B cell (primary cell): ENCODE data around the gene ZCCHC2. TPM values are rescaled to one million over a fixed set of nuclear protein-coding genes. Genes with fewer than 3 reads are reported as not detected.
A peak's percentile ranks its signal among the peaks of the same experiment; 100 is the strongest.

Experiments
- ATAC-seq: fragments of 200-7000 bp; cut with Tn5 transposase; one replicate; pipeline ENCODE4 v1.10.0; 2021; ENCODE audit warnings: low read depth, mild to moderate bottlenecking, moderate number of reproducible peaks, moderate library complexity
- CTCF ChIA-PET: fragments of 350-600 bp; sonication (Branson Sonifier 250); formaldehyde crosslinking; loops from one replicate; lab custom pipeline; 2021; ENCODE audit warnings: antibody characterized with exemption, inconsistent platforms; lab: Charles Lee
- POLR2A ChIA-PET: fragments of 350-600 bp; sonication (Branson Sonifier 250); formaldehyde crosslinking; loops from one replicate; lab custom pipeline; 2021; ENCODE audit warnings: antibody characterized with exemption; lab: Charles Lee
- DNase-seq: peaks from one replicate; pipeline ENCODE4 v3.0.0; 2013
- H2AFZ ChIP-seq: 2 replicates; pipeline ENCODE4 v1.6.1; 2012; ENCODE audit warnings: mild to moderate bottlenecking, low read depth, low read length; ENCODE audit not compliant: insufficient read depth, poor library complexity, severe bottlenecking
- H3K27ac ChIP-seq, 2 donors: 1 replicate in 1 of 2; 2 replicates in 1 of 2; pipeline ENCODE4 v1.5.1; 2012 to 2013; ENCODE audit warnings: low read length in 2 of 2, mild to moderate bottlenecking in 2 of 2, moderate library complexity in 1 of 2
- H3K27me3 ChIP-seq, 4 experiments: fragments of 200-600 bp in 1 of 4; sonication (generic) in 1 of 4; replicated peaks in 1 of 4; 1 replicate in 2 of 4; 2 replicates in 2 of 4; pipeline versions ENCODE4 v1.6.1 to v1.7.0; 2013 to 2016; ENCODE audit warnings: low read length in 3 of 4, mild to moderate bottlenecking in 2 of 4, mixed read lengths in 1 of 4, moderate library complexity in 1 of 4; ENCODE audit not compliant: insufficient read depth in 4 of 4, control insufficient read depth in 3 of 4; ENCODE audit errors: control extremely low read depth in 1 of 4
- H3K36me3 ChIP-seq, 2 experiments: replicated peaks in 1 of 2; 1 replicate in 1 of 2; 2 replicates in 1 of 2; pipeline versions ENCODE4 v1.6.1 to v1.7.1; 2013; ENCODE audit warnings: low read length in 1 of 2; ENCODE audit not compliant: insufficient read depth in 2 of 2, control insufficient read depth in 1 of 2; ENCODE audit errors: control extremely low read depth in 1 of 2, extremely low read depth in 1 of 2
- H3K4me1 ChIP-seq, 2 donors: fragments of 200-600 bp in 1 of 2; sonication (generic) in 1 of 2; 1 replicate in 1 of 2; 2 replicates in 1 of 2; pipeline versions ENCODE4 v1.5.1 to v1.6.1; 2013 to 2017; ENCODE audit warnings: low read length in 2 of 2; ENCODE audit not compliant: control insufficient read depth in 2 of 2, insufficient read depth in 2 of 2
- H3K4me2 ChIP-seq: replicated peaks from 2 replicates; pipeline ENCODE3; 2012; ENCODE audit warnings: mild to moderate bottlenecking, low read depth, low read length; ENCODE audit not compliant: poor library complexity, severe bottlenecking
- H3K4me3 ChIP-seq, 5 experiments: fragments of 200-600 bp in 1 of 5; sonication (generic) in 1 of 5; 1 replicate in 3 of 5; 2 replicates in 2 of 5; pipeline versions ENCODE4 v1.5.1 to v1.7.0; 2011 to 2016; ENCODE audit warnings: low read length in 4 of 5, mild to moderate bottlenecking in 4 of 5, low read depth in 2 of 5, control low read depth in 1 of 5, moderate library complexity in 1 of 5; ENCODE audit not compliant: insufficient read depth in 1 of 5; ENCODE audit errors: control extremely low read depth in 1 of 5, extremely low read depth in 1 of 5
- H3K79me2 ChIP-seq: fragments of 200-600 bp; sonication (generic); one replicate; pipeline ENCODE4 v1.6.0; 2016; ENCODE audit warnings: low read length; ENCODE audit not compliant: control insufficient read depth, insufficient read depth
- H3K9ac ChIP-seq: fragments of 200-600 bp; sonication (generic); 2 replicates; pipeline ENCODE4 v1.6.1; 2017; ENCODE audit warnings: mild to moderate bottlenecking, low read length, moderate library complexity
- H3K9me3 ChIP-seq, 3 donors: one replicate each; pipeline versions ENCODE4 v1.6.1 to v1.7.1; 2013; ENCODE audit warnings: low read length in 2 of 3; ENCODE audit not compliant: control insufficient read depth in 2 of 3, insufficient read depth in 1 of 3; ENCODE audit errors: control extremely low read depth in 1 of 3
- H4K20me1 ChIP-seq: 2 replicates; pipeline ENCODE4 v1.6.0; 2012; ENCODE audit warnings: mild to moderate bottlenecking, low read length; ENCODE audit not compliant: insufficient read depth, control insufficient read depth, poor library complexity, severe bottlenecking
- H3K27ac Mint-ChIP-seq: one replicate; pipeline ENCODE4 v1.8.0; 2021; ENCODE audit warnings: mixed read lengths
- H3K27me3 Mint-ChIP-seq: one replicate; pipeline ENCODE4 v1.8.0; 2021; ENCODE audit warnings: mixed read lengths
- H3K4me1 Mint-ChIP-seq: one replicate; pipeline ENCODE4 v1.8.0; 2021; ENCODE audit warnings: mixed read lengths
- H3K4me3 Mint-ChIP-seq: one replicate; pipeline ENCODE4 v1.8.0; 2021; ENCODE audit warnings: mixed read lengths
- H3K9me3 Mint-ChIP-seq: one replicate; pipeline ENCODE4 v1.8.0; 2022; ENCODE audit warnings: mixed read lengths; ENCODE audit not compliant: insufficient read depth
- CTCF ChIP-seq: fragments of 200-600 bp; IDR thresholded peaks from one replicate; pipeline ENCODE4 v1.8.0; 2022; ENCODE audit warnings: antibody characterized with exemption, mild to moderate bottlenecking
- EZH2 ChIP-seq: IDR thresholded peaks from 2 replicates; pipeline ENCODE4 v1.6.1; 2012; ENCODE audit warnings: borderline replicate concordance, low read depth, mild to moderate bottlenecking, moderate library complexity, low read length; ENCODE audit not compliant: insufficient read depth, poor library complexity, severe bottlenecking
- WGBS: methylation state at CpG from one replicate; pipeline ENCODE4 v1.1.5; 2013; ENCODE audit warnings: missing lambda C conversion rate; ENCODE audit not compliant: insufficient coverage; 5-methylcytosine and 5-hydroxymethylcytosine counted together
- intact Hi-C: fragments of 100-400 bp; cut with micrococcal nuclease; formaldehyde crosslinking; loops from one replicate; pipeline ENCODE4 v1.10.0; 2022
- polyA plus RNA-seq: library from polyadenylated mRNA; depleted of rRNA; stranded (reverse); fragments of >200 nt; gene quantifications from 2 replicates; pipeline ENCODE4 v1.2.3, GENCODE V29; 2012
- total RNA-seq, 2 donors: library from RNA; stranded (reverse); fragments of 120-200 nt in 1 of 2; gene quantifications; 1 replicate in 1 of 2; 2 replicates in 1 of 2; pipeline versions ENCODE4 v1.2.3 to v1.2.4, GENCODE V29; 2013 to 2022

ZCCHC2 gene
- total and polyA plus RNA-seq, 2 donors (not counting 1 experiment from before 2014, with no cell fraction given) = 24.5 to 53.7 TPM

DNA sequence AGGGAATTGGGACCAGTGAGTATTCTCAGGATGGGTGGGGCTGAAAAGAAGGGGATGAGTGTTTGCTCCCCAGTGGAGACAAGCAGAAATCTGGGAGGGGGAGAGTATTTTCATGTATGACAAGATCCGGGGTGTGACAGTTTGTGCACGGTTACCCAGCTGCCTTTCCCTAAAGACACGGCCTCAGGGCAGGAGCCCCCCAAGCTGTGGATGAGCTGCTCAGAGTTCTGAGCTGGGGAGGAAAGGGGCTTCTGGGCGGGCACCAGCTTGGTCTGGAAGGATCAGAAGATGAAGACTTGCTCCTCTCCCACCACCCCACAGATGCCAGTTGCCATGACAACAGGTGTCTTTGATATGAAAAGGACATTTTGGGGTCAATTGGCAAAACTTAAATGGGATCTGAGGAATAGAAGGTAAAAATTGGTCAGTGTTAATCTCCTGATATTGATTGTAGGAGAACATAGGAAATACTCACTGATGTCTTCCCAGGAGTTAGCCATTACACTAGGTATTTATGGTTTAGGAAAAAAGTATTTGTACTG lies 29.2 kb downstream of the ZCCHC2 start:
- WGBS = 93% methylated on average over 3 of the region's 4 CpGs
- Mint-ChIP-seq H3K27ac (no peak overlapping the region), H3K4me3 (no peak overlapping the region), H3K27me3 (no peaks in the 10 kb centered on the region), H3K9me3 (no peaks in the 10 kb centered on the region), H3K4me1 (peaks cover 13% of the 10 kb centered on the region)
- ATAC-seq (no peak), DNase-seq (no peak)
- no peaks in the 10 kb centered on the region for H3K79me2 ChIP-seq
- ChIA-PET POLR2A (interaction anchor here (1.1 kb wide), 1 partner anchor 29 kb away, joined by 3 read pairs; the partner anchor contains the start of gene ZCCHC2), CTCF (interaction anchor here (1.1 to 1.4 kb wide), 3 partner anchors 25 to 123 kb away, joined by 3 read pairs; no protein-coding TSS in a partner anchor)
- H3K27me3 ChIP-seq = no peaks in the 10 kb centered on the region
- no peaks in the 10 kb centered on the region for H3K9me3 ChIP-seq
- no peak overlapping the region for H3K4me3 ChIP-seq
- no peak for TF ChIP-seq EZH2
- no peak for TF ChIP-seq CTCF
- no peaks in the 10 kb centered on the region for H4K20me1 ChIP-seq
- peaks cover 11 to 44% of the 10 kb centered on the region in 2 experiments for H3K36me3 ChIP-seq
- H3K9ac ChIP-seq = no peak overlapping the region
- no peak overlapping the region for H2AFZ ChIP-seq
- no peak overlapping the region for H3K27ac ChIP-seq
- intact Hi-C loops = no loop called here
- peaks cover 10% of the 10 kb centered on the region in 2 donors for H3K4me1 ChIP-seq
- H3K4me2 ChIP-seq = no peak overlapping the region

DNA sequence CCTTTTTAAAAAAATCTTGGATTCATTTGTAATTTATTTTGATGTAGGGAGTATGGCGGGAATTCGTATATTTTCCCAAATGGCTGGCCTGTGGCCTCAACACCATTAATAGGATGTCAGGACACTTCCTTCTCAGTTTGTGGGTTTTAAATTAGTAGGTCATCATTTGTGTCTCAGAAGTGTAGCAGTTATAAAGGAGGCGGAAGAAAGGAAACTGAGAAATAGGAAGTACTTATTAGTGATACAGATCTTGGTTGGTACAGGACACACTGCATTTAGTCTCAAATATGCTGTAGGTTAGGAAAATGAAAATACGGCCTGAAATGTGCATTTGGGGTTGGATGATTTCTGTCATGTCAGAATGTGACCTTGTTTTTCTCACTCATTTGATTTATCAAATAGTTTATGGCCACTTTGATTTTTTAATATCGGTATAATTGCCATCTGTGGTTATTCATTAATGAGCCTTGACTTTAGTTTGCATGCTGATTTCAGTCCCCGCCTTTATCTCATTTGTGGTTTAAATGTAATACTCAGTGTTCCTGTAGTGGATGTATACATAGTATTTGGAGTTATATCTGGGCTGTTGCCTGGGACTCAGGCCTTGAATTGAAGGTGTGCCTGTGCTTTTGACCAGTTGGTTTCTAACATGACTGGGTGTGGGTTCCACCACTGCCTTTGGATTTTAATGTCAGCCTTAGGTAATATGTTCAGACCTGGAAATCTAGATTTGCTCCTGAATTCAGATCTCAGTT lies 31.4 kb downstream of the ZCCHC2 start:
- H3K4me1 ChIP-seq = peaks cover 10% of the 10 kb centered on the region in 2 donors
- H3K79me2 ChIP-seq = no peaks in the 10 kb centered on the region
- no peaks in the 10 kb centered on the region for H3K9me3 ChIP-seq
- no peak overlapping the region for H2AFZ ChIP-seq
- intact Hi-C loops = no loop called here
- ATAC-seq = no peak
- 56% methylated on average over 2 of the region's 6 CpGs for WGBS
- Mint-ChIP-seq H3K4me3 (no peak overlapping the region), H3K9me3 (no peaks in the 10 kb centered on the region), H3K4me1 (peaks cover 26% of the 10 kb centered on the region), H3K27ac (peak overlapping the region; percentile 32), H3K27me3 (no peaks in the 10 kb centered on the region)
- ChIA-PET CTCF (no interaction called here), POLR2A (no interaction called here)
- H3K27ac ChIP-seq = peak overlapping the region in 1 of 2 donors; percentile 51
- peak overlapping the region; percentile 20 for H3K4me2 ChIP-seq
- H3K27me3 ChIP-seq = no peaks in the 10 kb centered on the region
- H3K4me3 ChIP-seq = no peak overlapping the region
- H3K9ac ChIP-seq = no peak overlapping the region
- no peaks in the 10 kb centered on the region for H4K20me1 ChIP-seq
- peak; percentile 28 for DNase-seq
- peaks cover 18 to 55% of the 10 kb centered on the region in 2 experiments for H3K36me3 ChIP-seq
- no peak for TF ChIP-seq CTCF
- no peak for TF ChIP-seq EZH2
